GM23338 (cell line): ENCODE measurements around the gene SELENOO. TPM values are rescaled to one million over a fixed set of nuclear protein-coding genes. Genes with fewer than 3 reads are reported as not detected.

Experiments
- ATAC-seq: fragments of 200-7000 bp; cut with Tn5 transposase; 3 replicates; pipeline ENCODE4 v1.9.1; 2020
- DNase-seq: peaks from one replicate; pipeline ENCODE4 v3.0.0-alpha.2; 2015; ENCODE audit warnings: low spot score
- H2AFZ ChIP-seq: fragments of 200-600 bp; sonication (generic); 2 replicates; pipeline ENCODE4 v1.8.0; 2016; ENCODE audit warnings: antibody characterized with exemption, mild to moderate bottlenecking, moderate library complexity
- H3F3A ChIP-seq: fragments of 200-600 bp; sonication (generic); replicated peaks from 2 replicates; pipeline ENCODE4 v1.8.0; 2017; ENCODE audit warnings: antibody characterized with exemption, mixed run types, low read depth
- H3K27ac ChIP-seq: fragments of 200-600 bp; sonication (generic); 2 replicates; pipeline ENCODE4 v1.6.1; 2016; ENCODE audit warnings: low read depth
- H3K27me3 ChIP-seq: fragments of 200-600 bp; sonication (generic); 2 replicates; pipeline ENCODE4 v1.8.0; 2016; ENCODE audit warnings: mild to moderate bottlenecking, mixed run types, moderate library complexity; ENCODE audit not compliant: insufficient read depth
- H3K36me3 ChIP-seq: fragments of 200-600 bp; sonication (generic); 2 replicates; pipeline ENCODE4 v1.8.0; 2016; ENCODE audit warnings: mild to moderate bottlenecking; ENCODE audit not compliant: insufficient read depth
- H3K4me1 ChIP-seq: fragments of 200-600 bp; sonication (generic); 2 replicates; pipeline ENCODE4 v1.8.0; 2016; ENCODE audit warnings: mild to moderate bottlenecking, moderate library complexity; ENCODE audit not compliant: insufficient read depth
- H3K4me2 ChIP-seq: fragments of 200-600 bp; sonication (generic); 2 replicates; pipeline ENCODE4 v1.7.1; 2017; ENCODE audit warnings: mixed run types
- H3K4me3 ChIP-seq: fragments of 200-600 bp; sonication (generic); 2 replicates; pipeline ENCODE4 v1.6.1; 2016; ENCODE audit warnings: mixed run types
- H3K79me2 ChIP-seq: fragments of 200-600 bp; sonication (generic); replicated peaks from 2 replicates; pipeline ENCODE4 v1.8.0; 2017; ENCODE audit warnings: mild to moderate bottlenecking; ENCODE audit not compliant: insufficient read depth
- H3K9me2 ChIP-seq: fragments of 200-600 bp; sonication (generic); 2 replicates; pipeline ENCODE4 v1.8.0; 2017; ENCODE audit not compliant: insufficient read depth
- H4K20me1 ChIP-seq: fragments of 200-600 bp; sonication (generic); replicated peaks from 2 replicates; pipeline ENCODE4 v1.8.0; 2017; ENCODE audit warnings: mild to moderate bottlenecking; ENCODE audit not compliant: insufficient read depth
- H3K27ac Mint-ChIP-seq: 2 replicates; pipeline ENCODE4 v1.8.0; 2020; ENCODE audit warnings: inconsistent platforms, mild to moderate bottlenecking, moderate library complexity, mixed read lengths
- H3K27me3 Mint-ChIP-seq: 3 replicates; pipeline ENCODE4 v1.8.0; 2022; ENCODE audit warnings: low read depth, mild to moderate bottlenecking, moderate library complexity, mixed read lengths, inconsistent platforms; ENCODE audit not compliant: insufficient read depth, poor library complexity
- H3K36me3 Mint-ChIP-seq: 3 replicates; pipeline ENCODE4 v1.8.0; 2021; ENCODE audit warnings: low read depth, mild to moderate bottlenecking, inconsistent platforms, moderate library complexity, mixed read lengths
- H3K4me1 Mint-ChIP-seq: 3 replicates; pipeline ENCODE4 v1.8.0; 2020; ENCODE audit warnings: mild to moderate bottlenecking, inconsistent platforms, mixed read lengths
- H3K4me3 Mint-ChIP-seq: 3 replicates; pipeline ENCODE4 v1.8.0; 2021; ENCODE audit warnings: moderate library complexity, mild to moderate bottlenecking, inconsistent platforms, mixed read lengths
- H3K9me3 Mint-ChIP-seq: 3 replicates; pipeline ENCODE4 v1.8.0; 2020; ENCODE audit warnings: moderate library complexity, mild to moderate bottlenecking, inconsistent platforms, mixed read lengths
- CREB1 ChIP-seq: fragments of 250-450 bp; sonication (Bioruptor Pico); IDR thresholded peaks from 2 replicates; pipeline ENCODE4 v1.5.0; 2020; ENCODE audit warnings: low read depth, mild to moderate bottlenecking, moderate library complexity
- CTCF ChIP-seq, 2 experiments: fragments of 200-600 bp in 1 of 2; sonication (generic) in 1 of 2; conservative IDR thresholded peaks; 2 replicates each; pipeline versions ENCODE4 v1.5.1 to v1.6.1; 2016 to 2017; ENCODE audit warnings: antibody characterized with exemption in 2 of 2, low read depth in 2 of 2, mild to moderate bottlenecking in 2 of 2, moderate library complexity in 1 of 2
- ETS1 ChIP-seq: IDR thresholded peaks from 2 replicates; pipeline ENCODE4 v1.6.1; 2016; ENCODE audit warnings: antibody characterized with exemption
- EZH2 ChIP-seq: fragments of 200-600 bp; sonication (generic); IDR thresholded peaks from one replicate; pipeline ENCODE4 v1.8.0; 2017; ENCODE audit warnings: antibody characterized with exemption, mild to moderate bottlenecking, low read depth; ENCODE audit not compliant: unreplicated experiment
- EZH2phosphoT487 ChIP-seq: fragments of 200-600 bp; sonication (generic); IDR thresholded peaks from one replicate; pipeline ENCODE4 v1.8.1; 2018; ENCODE audit warnings: antibody characterized with exemption; ENCODE audit not compliant: unreplicated experiment
- JUNB ChIP-seq: IDR thresholded peaks from one replicate; pipeline ENCODE4 v1.6.1; 2016; ENCODE audit warnings: antibody characterized with exemption; ENCODE audit not compliant: unreplicated experiment
- NANOG ChIP-seq: IDR thresholded peaks from 2 replicates; pipeline ENCODE4 v1.6.1; 2016; ENCODE audit warnings: antibody characterized with exemption, borderline replicate concordance
- POLR2AphosphoS5 ChIP-seq: IDR thresholded peaks from 2 replicates; pipeline ENCODE4 v1.6.1; 2016; ENCODE audit warnings: antibody characterized with exemption, low read depth
- REST ChIP-seq: IDR thresholded peaks from one replicate; pipeline ENCODE4 v1.6.1; 2018; ENCODE audit warnings: antibody characterized with exemption; ENCODE audit not compliant: unreplicated experiment
- STAT1 ChIP-seq: IDR thresholded peaks from one replicate; pipeline ENCODE4 v1.6.1; 2016; ENCODE audit warnings: antibody characterized with exemption; ENCODE audit not compliant: unreplicated experiment
- ZNF114 ChIP-seq: fragments of 250-450 bp; sonication (Bioruptor Pico); IDR thresholded peaks from 2 replicates; pipeline ENCODE4 v1.5.0; 2020; ENCODE audit warnings: mild to moderate bottlenecking, moderate library complexity
- ZNF331 ChIP-seq: fragments of 250-450 bp; sonication (Bioruptor Pico); IDR thresholded peaks from 2 replicates; pipeline ENCODE4 v1.5.0; 2020; ENCODE audit warnings: low read depth, mild to moderate bottlenecking, moderate library complexity
- ZNF462 ChIP-seq: fragments of 250-450 bp; sonication (Bioruptor Pico); IDR thresholded peaks from 2 replicates; pipeline ENCODE4 v1.5.0; 2020; ENCODE audit warnings: mild to moderate bottlenecking, moderate library complexity
- polyA plus RNA-seq: library from polyadenylated mRNA; unstranded; fragments of >200 nt; fragmentation: Nextera tagmentation; extraction: Ambion mirVana; gene quantifications from 2 replicates; pipeline ENCODE4 v1.2.1, GENCODE V29; 2016
- total RNA-seq: library from RNA; depleted of rRNA; stranded (reverse); fragments of >200 nt; shearing (Covaris generic); gene quantifications from 2 replicates; pipeline ENCODE4 v1.2.3, GENCODE V29; 2014

SELENOO gene
- total and polyA plus RNA-seq, 2 experiments from 2014 or later = 6.8 to 21.3 TPM

- H3K9me3 Mint-ChIP-seq = no peaks in the 10 kb centered on the region
- ATAC-seq (no peak), DNase-seq (peak; percentile 24)
- H3K36me3 ChIP-seq = no peaks in the 10 kb centered on the region
- TF ChIP-seq POLR2AphosphoS5 (no peak), ZNF331 (CRISPR knock-in tag) (no peak), ETS1 (no peak), STAT1 (no peak), ZNF462 (CRISPR knock-in tag) (no peak), EZH2 (no peak), ZNF114 (CRISPR knock-in tag) (no peak), CTCF (conservative IDR thresholded peaks at IDR 0.05; ENCODE audit: low read depth in 2 of 2) (no peak), REST (no peak), CREB1 (CRISPR knock-in tag) (no peak), JUNB (no peak), NANOG (no peak), EZH2phosphoT487 (no peak)
- no peak overlapping the region for H2AFZ ChIP-seq
- H3K36me3 Mint-ChIP-seq = peaks cover 4% of the 10 kb centered on the region; the same call in 1 of the 3 replicates
- no peak overlapping the region for H3K27ac ChIP-seq
- H3K27me3 ChIP-seq = no peaks in the 10 kb centered on the region
- no peak overlapping the region for H3K27ac Mint-ChIP-seq
- no peak overlapping the region for H3K4me3 Mint-ChIP-seq
- H3K4me2 ChIP-seq = no peak overlapping the region
- no peaks in the 10 kb centered on the region for H3F3A ChIP-seq
- peaks cover 2% of the 10 kb centered on the region; the same call in 1 of the 3 replicates for H3K4me1 Mint-ChIP-seq
- peaks cover 10% of the 10 kb centered on the region for H3K27me3 Mint-ChIP-seq
- H3K9me2 ChIP-seq = no peaks in the 10 kb centered on the region
- no peaks in the 10 kb centered on the region for H3K79me2 ChIP-seq
- no peak overlapping the region for H3K4me3 ChIP-seq
- no peaks in the 10 kb centered on the region for H4K20me1 ChIP-seq
- no peaks in the 10 kb centered on the region for H3K4me1 ChIP-seq
Measured at GRCh38 chr22:50176850-50177536, 23.8 kb upstream of the SELENOO start.
